KMS-11 (cell line): ENCODE data around the gene ADAMTS17.

Experiments
- H2AFZ ChIP-seq: fragments of 200-600 bp; sonication (generic); 2 replicates; pipeline ENCODE4 v1.6.1; 2016; ENCODE audit warnings: antibody characterized with exemption, mixed run types, low read depth
- H3K27ac ChIP-seq: fragments of 200-600 bp; sonication (generic); 2 replicates; pipeline ENCODE4 v1.6.1; 2016; ENCODE audit warnings: mild to moderate bottlenecking, mixed run types
- H3K27me3 ChIP-seq: fragments of 200-600 bp; sonication (generic); 2 replicates; pipeline ENCODE4 v1.6.1; 2017; ENCODE audit warnings: mild to moderate bottlenecking, low read depth, mixed run types, moderate library complexity; ENCODE audit not compliant: insufficient read depth
- H3K36me3 ChIP-seq: fragments of 200-600 bp; sonication (generic); 2 replicates; pipeline ENCODE4 v1.6.1; 2017; ENCODE audit warnings: mild to moderate bottlenecking, mixed run types; ENCODE audit not compliant: insufficient read depth
- H3K4me1 ChIP-seq: fragments of 200-600 bp; sonication (generic); 2 replicates; pipeline ENCODE4 v1.6.1; 2016; ENCODE audit warnings: mild to moderate bottlenecking, low read depth, mixed run types; ENCODE audit not compliant: poor library complexity, severe bottlenecking
- H3K4me2 ChIP-seq: fragments of 200-600 bp; sonication (generic); 2 replicates; pipeline ENCODE4 v1.7.0; 2016; ENCODE audit warnings: mild to moderate bottlenecking, mixed run types
- H3K4me3 ChIP-seq: fragments of 200-600 bp; sonication (generic); IDR thresholded peaks from 2 replicates; pipeline ENCODE4 v1.6.1; 2017; ENCODE audit warnings: low read depth, low read length, mixed read lengths; ENCODE audit not compliant: insufficient read depth
- H3K79me2 ChIP-seq: fragments of 200-600 bp; sonication (generic); 2 replicates; pipeline ENCODE4 v1.6.1; 2016; ENCODE audit warnings: low read depth, mixed run types; ENCODE audit not compliant: insufficient read depth
- H3K9ac ChIP-seq: fragments of 200-600 bp; sonication (generic); 2 replicates; pipeline ENCODE4 v1.6.1; 2016; ENCODE audit warnings: mild to moderate bottlenecking, mixed run types
- H4K20me1 ChIP-seq: fragments of 200-600 bp; sonication (generic); 2 replicates; pipeline ENCODE4 v1.6.1; 2016; ENCODE audit warnings: mild to moderate bottlenecking, mixed run types; ENCODE audit not compliant: insufficient read depth
- TF ChIP-seq, protein P1 (sequence below): fragments of 200-600 bp; sonication (generic); conservative IDR thresholded peaks from 2 replicates; pipeline ENCODE4 v1.6.1; 2017; ENCODE audit warnings: low read depth, mild to moderate bottlenecking, antibody characterized with exemption, low read length, moderate library complexity, mixed read lengths

Gene ADAMTS17, protein sequence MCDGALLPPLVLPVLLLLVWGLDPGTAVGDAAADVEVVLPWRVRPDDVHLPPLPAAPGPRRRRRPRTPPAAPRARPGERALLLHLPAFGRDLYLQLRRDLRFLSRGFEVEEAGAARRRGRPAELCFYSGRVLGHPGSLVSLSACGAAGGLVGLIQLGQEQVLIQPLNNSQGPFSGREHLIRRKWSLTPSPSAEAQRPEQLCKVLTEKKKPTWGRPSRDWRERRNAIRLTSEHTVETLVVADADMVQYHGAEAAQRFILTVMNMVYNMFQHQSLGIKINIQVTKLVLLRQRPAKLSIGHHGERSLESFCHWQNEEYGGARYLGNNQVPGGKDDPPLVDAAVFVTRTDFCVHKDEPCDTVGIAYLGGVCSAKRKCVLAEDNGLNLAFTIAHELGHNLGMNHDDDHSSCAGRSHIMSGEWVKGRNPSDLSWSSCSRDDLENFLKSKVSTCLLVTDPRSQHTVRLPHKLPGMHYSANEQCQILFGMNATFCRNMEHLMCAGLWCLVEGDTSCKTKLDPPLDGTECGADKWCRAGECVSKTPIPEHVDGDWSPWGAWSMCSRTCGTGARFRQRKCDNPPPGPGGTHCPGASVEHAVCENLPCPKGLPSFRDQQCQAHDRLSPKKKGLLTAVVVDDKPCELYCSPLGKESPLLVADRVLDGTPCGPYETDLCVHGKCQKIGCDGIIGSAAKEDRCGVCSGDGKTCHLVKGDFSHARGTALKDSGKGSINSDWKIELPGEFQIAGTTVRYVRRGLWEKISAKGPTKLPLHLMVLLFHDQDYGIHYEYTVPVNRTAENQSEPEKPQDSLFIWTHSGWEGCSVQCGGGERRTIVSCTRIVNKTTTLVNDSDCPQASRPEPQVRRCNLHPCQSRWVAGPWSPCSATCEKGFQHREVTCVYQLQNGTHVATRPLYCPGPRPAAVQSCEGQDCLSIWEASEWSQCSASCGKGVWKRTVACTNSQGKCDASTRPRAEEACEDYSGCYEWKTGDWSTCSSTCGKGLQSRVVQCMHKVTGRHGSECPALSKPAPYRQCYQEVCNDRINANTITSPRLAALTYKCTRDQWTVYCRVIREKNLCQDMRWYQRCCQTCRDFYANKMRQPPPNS

DNA sequence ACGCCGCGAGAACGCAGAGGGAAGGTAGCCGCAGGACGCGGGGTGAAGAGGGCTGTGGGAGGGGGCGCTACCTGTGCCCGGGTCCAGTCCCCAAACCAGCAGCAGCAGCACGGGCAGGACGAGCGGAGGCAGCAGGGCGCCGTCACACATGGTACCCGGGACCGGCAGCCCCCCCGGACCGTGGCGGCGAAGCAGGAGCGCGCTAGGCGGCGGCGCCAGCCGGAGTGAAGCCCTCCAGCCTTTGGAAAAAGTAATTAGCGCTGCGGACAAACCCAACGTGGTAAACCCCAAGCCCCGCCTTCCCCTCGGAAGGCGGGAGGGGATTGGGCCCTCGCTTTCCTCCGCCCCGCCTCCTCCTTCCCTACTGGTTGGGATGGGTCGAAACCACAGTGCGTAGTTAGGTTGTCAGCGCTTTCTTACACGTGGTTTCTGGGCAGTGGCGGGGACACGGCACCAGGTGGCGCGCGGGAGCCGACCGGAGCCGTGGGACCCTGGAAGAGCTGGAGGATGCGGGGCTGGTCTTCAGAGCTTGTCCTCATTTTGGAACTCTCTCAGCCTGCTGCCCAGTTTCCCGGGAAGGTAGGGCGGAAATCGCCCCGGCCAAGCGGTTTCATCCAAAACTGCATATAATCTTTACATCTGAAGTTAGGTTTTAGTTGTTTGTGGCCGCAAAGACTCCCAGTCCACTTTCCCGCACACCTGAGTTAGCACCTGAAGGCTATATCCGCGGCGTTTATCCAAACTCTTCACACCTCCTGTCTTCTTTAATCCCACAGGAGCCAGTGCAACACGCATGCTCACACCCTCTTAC lies at the start of gene ADAMTS17:
Gene ADAMTS17 (minus strand): TSS at position 226 of the 811 bp plus-strand sequence. CDS start 76 bp downstream, at position 150.
- H3K79me2 ChIP-seq: no peaks in the 10 kb centered on the region
- no peaks in the 10 kb centered on the region for H3K4me1 ChIP-seq
- H3K36me3 ChIP-seq: no peaks in the 10 kb centered on the region
- H4K20me1 ChIP-seq: no peaks in the 10 kb centered on the region
- H3K9ac ChIP-seq: peak within 1 kb of the TSS; percentile 61; the same call in 1 of the 2 replicates
- no peak within 1 kb of the TSS for H3K27ac ChIP-seq
- H3K4me2 ChIP-seq: peak within 1 kb of the TSS; percentile 46
- no peak within 1 kb of the TSS for H3K4me3 ChIP-seq
- TF ChIP-seq, protein P1, sequence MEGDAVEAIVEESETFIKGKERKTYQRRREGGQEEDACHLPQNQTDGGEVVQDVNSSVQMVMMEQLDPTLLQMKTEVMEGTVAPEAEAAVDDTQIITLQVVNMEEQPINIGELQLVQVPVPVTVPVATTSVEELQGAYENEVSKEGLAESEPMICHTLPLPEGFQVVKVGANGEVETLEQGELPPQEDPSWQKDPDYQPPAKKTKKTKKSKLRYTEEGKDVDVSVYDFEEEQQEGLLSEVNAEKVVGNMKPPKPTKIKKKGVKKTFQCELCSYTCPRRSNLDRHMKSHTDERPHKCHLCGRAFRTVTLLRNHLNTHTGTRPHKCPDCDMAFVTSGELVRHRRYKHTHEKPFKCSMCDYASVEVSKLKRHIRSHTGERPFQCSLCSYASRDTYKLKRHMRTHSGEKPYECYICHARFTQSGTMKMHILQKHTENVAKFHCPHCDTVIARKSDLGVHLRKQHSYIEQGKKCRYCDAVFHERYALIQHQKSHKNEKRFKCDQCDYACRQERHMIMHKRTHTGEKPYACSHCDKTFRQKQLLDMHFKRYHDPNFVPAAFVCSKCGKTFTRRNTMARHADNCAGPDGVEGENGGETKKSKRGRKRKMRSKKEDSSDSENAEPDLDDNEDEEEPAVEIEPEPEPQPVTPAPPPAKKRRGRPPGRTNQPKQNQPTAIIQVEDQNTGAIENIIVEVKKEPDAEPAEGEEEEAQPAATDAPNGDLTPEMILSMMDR: peak; percentile 85
- H2AFZ ChIP-seq: peak within 1 kb of the TSS; percentile 89
- no peaks in the 10 kb centered on the region for H3K27me3 ChIP-seq

DNA sequence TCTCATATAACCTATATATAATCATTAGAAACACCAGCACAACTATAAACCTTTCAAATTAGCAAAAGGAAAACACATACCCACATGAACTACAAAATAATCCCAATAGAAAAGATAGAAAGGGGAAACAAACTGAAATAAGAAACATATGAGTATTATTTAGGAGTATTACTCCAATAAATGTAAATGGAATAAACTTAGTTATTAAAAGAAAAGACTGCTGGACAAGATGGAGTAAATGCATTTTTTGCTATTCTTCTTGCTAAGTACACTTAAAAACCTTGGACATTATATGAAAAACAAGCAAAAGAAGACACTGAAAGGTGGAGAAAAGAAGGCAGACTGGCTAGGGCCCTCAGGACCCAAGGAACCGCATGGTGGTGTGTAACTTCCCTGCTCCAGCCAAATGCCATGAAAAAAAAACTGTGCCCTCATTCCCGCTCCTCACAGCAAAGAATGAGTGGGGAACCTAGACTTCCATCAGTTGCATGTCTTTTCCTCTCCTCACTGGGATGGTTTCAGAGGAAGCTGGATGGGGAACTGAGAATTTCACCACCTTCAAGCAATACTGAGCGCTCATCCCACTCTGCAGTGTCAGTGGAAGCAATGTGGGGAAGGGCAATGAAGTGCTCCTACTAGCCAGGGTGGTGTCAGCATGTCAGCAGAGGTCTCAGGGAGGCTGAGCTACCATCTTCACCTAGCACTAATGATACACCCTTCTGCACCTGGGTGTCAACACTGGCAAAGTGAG lies 43.7 kb upstream of the ADAMTS17 start:
- Histone ChIP-seq H2AFZ (no peak overlapping the region), H3K79me2 (no peaks in the 10 kb centered on the region), H3K4me2 (no peak overlapping the region), H3K9ac (no peak overlapping the region), H3K27ac (no peak overlapping the region), H4K20me1 (no peaks in the 10 kb centered on the region), H3K36me3 (no peaks in the 10 kb centered on the region), H3K4me1 (no peaks in the 10 kb centered on the region), H3K27me3 (no peaks in the 10 kb centered on the region), H3K4me3 (no peak overlapping the region)
- TF ChIP-seq, protein P1: no peak

DNA sequence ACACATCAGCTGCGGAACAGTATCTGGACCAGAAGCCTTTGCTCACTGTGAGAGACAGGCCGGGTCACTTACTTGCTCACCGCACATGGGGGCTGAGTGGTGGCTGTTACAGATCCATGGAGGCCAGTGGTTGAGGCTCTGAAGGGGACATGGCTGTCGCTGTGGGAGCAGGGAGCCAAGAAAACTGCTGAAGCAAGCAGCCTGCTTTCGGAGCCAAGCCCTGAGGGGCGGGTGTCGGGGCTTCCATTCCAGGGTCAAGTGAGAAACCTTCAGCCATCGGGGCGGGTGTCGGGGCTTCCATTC lies 42.3 kb upstream of the ADAMTS17 start:
- Histone ChIP-seq H3K4me3 (no peak overlapping the region), H3K4me1 (no peaks in the 10 kb centered on the region), H4K20me1 (no peaks in the 10 kb centered on the region), H3K36me3 (no peaks in the 10 kb centered on the region), H3K9ac (no peak overlapping the region), H3K27me3 (no peaks in the 10 kb centered on the region), H3K27ac (no peak overlapping the region), H3K79me2 (no peaks in the 10 kb centered on the region), H2AFZ (no peak overlapping the region; the same call in 1 of the 2 replicates), H3K4me2 (no peak overlapping the region)
- TF ChIP-seq, protein P1: 0 out of 2 replicates have a peak, but pooled peaks have one; percentile 9
